Endodermal cell (in vitro differentiated cells): ENCODE results near the gene THAP8. TPM values are rescaled to one million over a fixed set of nuclear protein-coding genes. Genes with fewer than 3 reads are reported as not detected.

Experiments used
- DNase-seq: peaks from one replicate; pipeline ENCODE4 v3.0.0-alpha.2; 2017
- H3K27ac ChIP-seq: 2 replicates; pipeline ENCODE4 v1.5.1; 2013; ENCODE audit warnings: mild to moderate bottlenecking, low read depth, low read length, moderate library complexity
- H3K27me3 ChIP-seq: 2 replicates; pipeline ENCODE4 v1.6.1; 2013; ENCODE audit warnings: mild to moderate bottlenecking, low read length, moderate library complexity; ENCODE audit not compliant: insufficient read depth, control insufficient read depth, poor library complexity, severe bottlenecking
- H3K36me3 ChIP-seq: 2 replicates; pipeline ENCODE4 v1.7.0; 2013; ENCODE audit warnings: mild to moderate bottlenecking, low read length, moderate library complexity; ENCODE audit not compliant: control insufficient read depth, insufficient read depth
- H3K4me1 ChIP-seq: one replicate; pipeline ENCODE4 v1.7.0; 2013; ENCODE audit warnings: low read length; ENCODE audit not compliant: control insufficient read depth, insufficient read depth
- H3K4me3 ChIP-seq: 2 replicates; pipeline ENCODE4 v1.5.1; 2013; ENCODE audit warnings: mild to moderate bottlenecking, low read length, moderate library complexity
- H3K9ac ChIP-seq: 2 replicates; pipeline ENCODE4 v1.6.1; 2013; ENCODE audit warnings: mild to moderate bottlenecking, low read length, moderate library complexity; ENCODE audit not compliant: poor library complexity, severe bottlenecking; ENCODE audit errors: extremely low read depth
- H3K9me3 ChIP-seq: 2 replicates; pipeline ENCODE4 v1.6.1; 2013; ENCODE audit warnings: mild to moderate bottlenecking, low read length, moderate library complexity; ENCODE audit not compliant: control insufficient read depth
- H3K27ac Mint-ChIP-seq: 2 replicates; pipeline ENCODE4 v1.8.0; 2020; ENCODE audit warnings: mixed read lengths
- H3K27me3 Mint-ChIP-seq: 2 replicates; pipeline ENCODE4 v1.8.0; 2021; ENCODE audit warnings: mild to moderate bottlenecking, mixed read lengths; ENCODE audit not compliant: insufficient read depth
- H3K36me3 Mint-ChIP-seq: 2 replicates; pipeline ENCODE4 v1.8.0; 2020; ENCODE audit warnings: low read depth, mixed read lengths
- H3K4me1 Mint-ChIP-seq: 2 replicates; pipeline ENCODE4 v1.8.0; 2020; ENCODE audit warnings: mixed read lengths
- H3K4me3 Mint-ChIP-seq: 2 replicates; pipeline ENCODE4 v1.8.0; 2020; ENCODE audit warnings: mild to moderate bottlenecking, moderate library complexity, mixed read lengths
- H3K9me3 Mint-ChIP-seq: 2 replicates; pipeline ENCODE4 v1.8.0; 2020; ENCODE audit warnings: mild to moderate bottlenecking, mixed read lengths
- WGBS, 2 experiments: methylation state at CpG; one replicate each; pipeline versions ENCODE4 v1.1.5 to v1.1.7; 2013; ENCODE audit warnings: missing lambda C conversion rate in 2 of 2, mixed read lengths in 1 of 2; ENCODE audit not compliant: insufficient coverage in 1 of 2, insufficient read length in 1 of 2; 5-methylcytosine and 5-hydroxymethylcytosine counted together
- total RNA-seq, 2 donors: library from RNA; stranded (reverse); fragmentation: NEBNext Ultra II Directional in 1 of 2; extraction: Animal tissue kit (Norgen Biotek cat#: 25700) in 1 of 2; gene quantifications; 2 replicates in 1 of 2; 3 replicates in 1 of 2; pipeline ENCODE4 v1.2.1, GENCODE V29; 2021
- TF ChIP-seq, protein P1 (sequence below): fragments of 200-600 bp; sonication (generic); conservative IDR thresholded peaks from 2 replicates; pipeline ENCODE4 v1.5.0; 2021; ENCODE audit warnings: antibody characterized with exemption, mild to moderate bottlenecking

The THAP8 gene
- total RNA-seq, 2 donors from 2014 or later = 6.7 to 8.9 TPM

DNA sequence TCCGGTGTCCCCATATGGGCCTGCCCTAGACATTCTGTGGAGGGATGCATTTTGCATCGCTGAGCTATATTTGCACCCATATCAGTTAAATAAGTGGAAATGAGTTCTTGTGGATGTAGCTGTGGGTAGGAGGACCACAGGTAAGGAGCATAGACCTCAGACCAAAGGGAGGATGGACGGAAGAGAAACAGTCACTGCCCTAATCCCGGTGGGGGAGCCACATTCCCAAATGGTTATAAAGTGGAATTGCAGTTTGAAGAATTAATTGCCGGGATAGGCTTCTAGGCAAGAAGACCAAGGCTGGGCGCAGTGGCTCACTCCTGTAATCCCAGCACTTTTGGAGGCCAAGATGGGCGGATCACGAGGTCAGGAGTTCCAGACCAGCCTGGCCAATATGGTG lies 57.3 kb downstream of the THAP8 start:
- TF ChIP-seq, protein P1, sequence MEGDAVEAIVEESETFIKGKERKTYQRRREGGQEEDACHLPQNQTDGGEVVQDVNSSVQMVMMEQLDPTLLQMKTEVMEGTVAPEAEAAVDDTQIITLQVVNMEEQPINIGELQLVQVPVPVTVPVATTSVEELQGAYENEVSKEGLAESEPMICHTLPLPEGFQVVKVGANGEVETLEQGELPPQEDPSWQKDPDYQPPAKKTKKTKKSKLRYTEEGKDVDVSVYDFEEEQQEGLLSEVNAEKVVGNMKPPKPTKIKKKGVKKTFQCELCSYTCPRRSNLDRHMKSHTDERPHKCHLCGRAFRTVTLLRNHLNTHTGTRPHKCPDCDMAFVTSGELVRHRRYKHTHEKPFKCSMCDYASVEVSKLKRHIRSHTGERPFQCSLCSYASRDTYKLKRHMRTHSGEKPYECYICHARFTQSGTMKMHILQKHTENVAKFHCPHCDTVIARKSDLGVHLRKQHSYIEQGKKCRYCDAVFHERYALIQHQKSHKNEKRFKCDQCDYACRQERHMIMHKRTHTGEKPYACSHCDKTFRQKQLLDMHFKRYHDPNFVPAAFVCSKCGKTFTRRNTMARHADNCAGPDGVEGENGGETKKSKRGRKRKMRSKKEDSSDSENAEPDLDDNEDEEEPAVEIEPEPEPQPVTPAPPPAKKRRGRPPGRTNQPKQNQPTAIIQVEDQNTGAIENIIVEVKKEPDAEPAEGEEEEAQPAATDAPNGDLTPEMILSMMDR = peak; percentile 14
- no peaks in the 10 kb centered on the region for H3K9me3 Mint-ChIP-seq
- Histone ChIP-seq H3K27ac (no peak overlapping the region), H3K4me1 (peaks cover 7% of the 10 kb centered on the region), H3K9me3 (no peaks in the 10 kb centered on the region), H3K9ac (no peak overlapping the region), H3K4me3 (peak overlapping the region; percentile 91), H3K36me3 (peaks cover 17% of the 10 kb centered on the region), H3K27me3 (no peaks in the 10 kb centered on the region)
- H3K36me3 Mint-ChIP-seq = peaks cover 16% of the 10 kb centered on the region
- 95 to 97% methylated on average over 8 of the region's 8 CpGs for WGBS, 2 experiments
- peak overlapping the region; percentile 78 for H3K4me3 Mint-ChIP-seq
- peaks cover under 1% of the 10 kb centered on the region for H3K27me3 Mint-ChIP-seq
- no peak for DNase-seq
- H3K4me1 Mint-ChIP-seq = peaks cover 9% of the 10 kb centered on the region
- H3K27ac Mint-ChIP-seq = no peak overlapping the region

DNA sequence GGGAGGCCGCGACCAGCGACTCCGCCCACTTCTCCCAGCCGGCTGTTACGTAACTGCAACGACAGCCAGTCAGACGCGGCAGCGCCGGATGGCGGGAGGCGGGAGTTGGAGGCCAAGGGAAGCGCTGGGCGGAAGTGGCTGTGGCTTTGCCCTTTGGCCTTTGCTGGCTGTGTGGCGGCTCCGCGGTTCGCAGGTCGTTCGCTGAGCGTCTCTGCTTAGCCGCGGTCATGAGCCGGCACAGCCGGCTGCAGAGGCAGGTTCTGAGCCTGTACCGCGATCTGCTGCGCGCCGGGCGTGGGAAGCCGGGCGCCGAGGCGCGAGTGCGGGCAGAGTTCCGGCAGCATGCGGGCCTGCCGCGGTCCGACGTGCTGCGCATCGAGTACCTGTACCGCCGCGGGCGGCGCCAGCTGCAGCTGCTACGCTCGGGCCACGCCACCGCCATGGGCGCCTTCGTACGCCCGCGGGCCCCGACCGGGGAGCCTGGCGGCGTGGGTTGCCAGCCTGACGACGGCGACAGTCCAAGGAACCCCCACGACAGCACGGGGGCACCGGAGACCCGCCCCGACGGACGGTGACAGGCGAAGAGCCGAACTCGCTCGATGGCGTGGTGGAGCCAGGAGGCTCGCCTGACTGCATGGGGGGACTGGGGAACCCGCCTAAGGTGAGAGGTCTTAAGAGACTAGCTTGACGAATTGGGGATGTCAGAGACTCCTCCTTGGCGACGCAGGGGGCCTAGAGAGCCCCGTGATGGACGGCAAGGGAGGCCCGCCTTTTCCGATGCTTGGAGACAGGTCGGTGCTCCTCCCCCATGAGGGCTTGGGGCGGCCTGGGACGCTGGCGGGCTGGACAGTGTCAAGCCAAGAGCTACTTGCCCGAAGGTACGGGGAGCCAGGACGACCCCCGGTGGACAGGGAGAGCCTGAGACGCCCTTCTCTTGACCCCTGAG lies 58.8 kb downstream of the THAP8 start, which contains the start of gene SDHAF1:
Gene SDHAF1, plus strand, starts transcription at position 141 of the 946 bp plus-strand sequence. Its CDS starts 87 bp downstream, at position 228.
- Histone ChIP-seq H3K4me1 (peaks cover 7% of the 10 kb centered on the region), H3K36me3 (peaks cover 8% of the 10 kb centered on the region), H3K27me3 (no peaks in the 10 kb centered on the region), H3K9me3 (no peaks in the 10 kb centered on the region), H3K4me3 (peak within 1 kb of the TSS; percentile 91), H3K27ac (no peak within 1 kb of the TSS), H3K9ac (peak within 1 kb of the TSS; percentile 41)
- H3K27ac Mint-ChIP-seq = peak within 1 kb of the TSS; percentile 91
- TF ChIP-seq, protein P1 = peak; percentile 11
- WGBS, 2 experiments = 1 to 2% methylated on average over 44 to 97 of the region's 97 CpGs
- H3K9me3 Mint-ChIP-seq = no peaks in the 10 kb centered on the region
- peak within 1 kb of the TSS; percentile 78 for H3K4me3 Mint-ChIP-seq
- peaks cover 9% of the 10 kb centered on the region for H3K4me1 Mint-ChIP-seq
- H3K27me3 Mint-ChIP-seq = peaks cover 12% of the 10 kb centered on the region
- peaks cover 9% of the 10 kb centered on the region for H3K36me3 Mint-ChIP-seq
- peak; percentile 98 for DNase-seq

DNA sequence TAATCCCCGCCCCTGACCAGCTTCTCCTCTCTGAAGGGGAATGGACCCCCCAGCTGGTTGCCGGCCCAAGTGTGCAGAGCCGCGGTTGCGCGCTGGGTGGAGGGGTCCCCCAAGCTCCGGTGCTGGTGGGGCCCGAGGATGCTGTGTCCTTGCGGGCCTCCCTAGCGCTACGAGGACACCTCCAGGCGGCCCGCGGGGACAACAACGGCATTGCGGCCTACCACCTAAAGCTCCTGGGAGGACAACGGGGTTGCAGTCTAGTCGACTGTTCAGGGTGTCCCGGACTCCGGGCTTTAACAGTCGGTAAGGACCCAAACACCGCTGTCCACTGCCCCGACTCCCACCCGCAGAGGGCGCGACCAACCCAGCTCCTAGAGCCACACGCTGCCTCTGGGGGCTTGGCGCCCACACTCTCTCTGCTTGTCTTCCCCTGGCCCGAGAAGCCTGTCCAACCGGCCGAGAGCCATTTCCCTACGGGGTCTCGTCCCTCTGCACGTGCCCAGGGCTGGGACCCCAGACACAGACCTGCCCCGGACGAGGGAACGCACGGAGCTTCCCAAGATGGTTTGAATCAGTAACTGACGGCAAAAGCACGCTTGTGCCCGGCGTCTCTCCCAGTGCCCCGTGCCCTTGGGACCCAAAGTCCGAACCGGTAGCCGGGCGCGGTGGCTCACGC lies 60.0 kb downstream of the THAP8 start:
- Mint-ChIP-seq H3K36me3 (peaks cover 9% of the 10 kb centered on the region), H3K4me1 (peaks cover 9% of the 10 kb centered on the region), H3K9me3 (no peaks in the 10 kb centered on the region), H3K27ac (no peak overlapping the region), H3K4me3 (peak overlapping the region; percentile 78), H3K27me3 (peaks cover 22% of the 10 kb centered on the region)
- H3K4me3 ChIP-seq = no peak overlapping the region
- H3K4me1 ChIP-seq = peaks cover 7% of the 10 kb centered on the region
- no peaks in the 10 kb centered on the region for H3K27me3 ChIP-seq
- peaks cover 4% of the 10 kb centered on the region for H3K36me3 ChIP-seq
- no peak overlapping the region for H3K9ac ChIP-seq
- peak; percentile 82 for DNase-seq
- no peak overlapping the region for H3K27ac ChIP-seq
- TF ChIP-seq, protein P1 = peak; percentile 45
- 89 to 92% methylated on average over 34 to 49 of the region's 49 CpGs for WGBS, 2 experiments
- no peaks in the 10 kb centered on the region for H3K9me3 ChIP-seq
